PFSK-1 (cell line): ENCODE results near the gene SRA1.

Experiments used
- REST ChIP-seq, 2 experiments: IDR thresholded peaks; 2 replicates each; pipeline versions ENCODE4 v1.6.1 to v1.8.0; 2011 to 2012; ENCODE audit warnings: low read depth in 2 of 2, low read length in 2 of 2, control low read depth in 1 of 2, inconsistent platforms in 1 of 2, mild to moderate bottlenecking in 1 of 2, moderate library complexity in 1 of 2; ENCODE audit not compliant: insufficient read depth in 1 of 2
- SIN3A ChIP-seq: IDR thresholded peaks from 2 replicates; pipeline ENCODE4 v1.6.1; 2012; ENCODE audit warnings: mild to moderate bottlenecking, low read length, moderate library complexity, borderline replicate concordance; ENCODE audit not compliant: insufficient read depth

DNA sequence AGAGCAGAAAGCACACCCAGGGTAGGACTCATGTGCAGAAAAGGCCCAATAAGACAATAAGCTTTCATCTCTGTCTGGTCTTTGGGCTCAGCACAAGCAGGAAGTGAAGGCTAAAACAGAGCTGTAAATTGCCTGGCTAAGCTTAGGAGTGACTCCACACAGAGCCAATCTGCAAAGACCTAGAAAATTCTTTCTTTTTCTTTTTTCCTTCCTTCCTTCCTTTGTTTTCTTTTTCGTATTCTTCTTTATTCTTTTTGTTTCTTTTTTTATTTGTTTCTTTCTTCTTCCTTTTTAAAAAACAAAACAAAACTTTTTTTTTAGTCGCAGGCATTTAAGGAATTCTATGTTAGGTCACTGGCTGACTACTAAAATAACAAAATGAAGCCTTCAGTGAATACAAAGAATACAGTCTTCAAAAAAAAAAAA is 19.5 kb upstream of the SRA1 start:
- TF ChIP-seq SIN3A, result no peak
- no peak for TF ChIP-seq REST (IDR thresholded peaks at IDR 0.05; ENCODE audit: insufficient read depth in 1 of 2, low read depth in 2 of 2, low read length in 2 of 2)
